Mammary epithelial cell (primary cell): Measurements from ENCODE around the gene ZNF761.

ENCODE experiments used
- CTCF ChIP-seq, 2 donors: IDR thresholded peaks in 1 of 2; conservative IDR thresholded peaks in 1 of 2; 2 replicates each; pipeline ENCODE4 v1.5.1; 2011 to 2012; ENCODE audit warnings: inconsistent platforms in 2 of 2, low read length in 2 of 2, mild to moderate bottlenecking in 2 of 2, control low read depth in 1 of 2, low read depth in 1 of 2; ENCODE audit not compliant: insufficient read depth in 1 of 2; ENCODE audit errors: extremely low read depth in 1 of 2
- EZH2 ChIP-seq: IDR thresholded peaks from 2 replicates; pipeline ENCODE4 v1.6.1; 2012; ENCODE audit warnings: low read length, inconsistent platforms, borderline replicate concordance

- TF ChIP-seq CTCF (conservative IDR thresholded peaks at IDR 0.05 in 1 of 2, IDR thresholded peaks at IDR 0.05 in 1 of 2; ENCODE audit: extremely low read depth in 1 of 2, insufficient read depth in 1 of 2, low read depth in 1 of 2, low read length in 2 of 2) (no peak), EZH2 (no peak)
Observed at GRCh38 chr19:53492153-53492552, 60.4 kb downstream of the ZNF761 start.
